CD4-positive, alpha-beta memory T cell (primary cell): ENCODE data around the gene RIN2. TPM values are rescaled to one million over a fixed set of nuclear protein-coding genes. Genes with fewer than 3 reads are reported as not detected.

Experiments used
- CTCF ChIA-PET: fragments of 350-600 bp; sonication (Branson Sonifier 250); formaldehyde crosslinking; loops from one replicate; lab custom pipeline; 2021; ENCODE audit warnings: inconsistent platforms; ENCODE audit not compliant: partially characterized antibody; lab: Charles Lee
- POLR2A ChIA-PET: fragments of 350-600 bp; sonication (Branson Sonifier 250); formaldehyde crosslinking; loops from one replicate; lab custom pipeline; 2021; ENCODE audit not compliant: partially characterized antibody; lab: Charles Lee
- DNase-seq, 5 donors: peaks; one replicate each; pipeline versions ENCODE4 v3.0.0 to v3.0.0-alpha.2; 2020 to 2022; ENCODE audit warnings: mixed read lengths in 1 of 5
- H3K27ac ChIP-seq: one replicate; pipeline ENCODE4 v1.7.0; 2013; ENCODE audit warnings: low read depth, low read length
- H3K27me3 ChIP-seq: 2 replicates; pipeline ENCODE4 v1.7.0; 2013; ENCODE audit warnings: mild to moderate bottlenecking, low read length, moderate library complexity; ENCODE audit not compliant: insufficient read depth
- H3K36me3 ChIP-seq: 2 replicates; pipeline ENCODE4 v1.7.0; 2013; ENCODE audit warnings: mild to moderate bottlenecking, low read length, moderate library complexity; ENCODE audit not compliant: insufficient read depth
- H3K4me1 ChIP-seq: 2 replicates; pipeline ENCODE4 v1.7.0; 2013; ENCODE audit warnings: mild to moderate bottlenecking, low read length, moderate library complexity; ENCODE audit not compliant: insufficient read depth
- H3K4me3 ChIP-seq, 2 donors: one replicate each; pipeline ENCODE4 v1.7.0; 2013; ENCODE audit warnings: low read length in 2 of 2, mild to moderate bottlenecking in 1 of 2
- H3K9me3 ChIP-seq, 2 donors: one replicate each; pipeline ENCODE4 v1.7.0; 2013; ENCODE audit warnings: low read length in 2 of 2, control low read depth in 1 of 2; ENCODE audit not compliant: control insufficient read depth in 1 of 2
- H3K27ac Mint-ChIP-seq, 7 donors: one replicate each; pipeline ENCODE4 v1.8.0; 2020 to 2021; ENCODE audit warnings: mixed read lengths in 7 of 7, mild to moderate bottlenecking in 6 of 7, inconsistent platforms in 3 of 7, moderate library complexity in 3 of 7
- H3K27me3 Mint-ChIP-seq, 2 donors: one replicate each; pipeline ENCODE4 v1.8.0; 2020 to 2021; ENCODE audit warnings: mixed read lengths in 2 of 2
- H3K36me3 Mint-ChIP-seq, 2 donors: one replicate each; pipeline ENCODE4 v1.8.0; 2020 to 2021; ENCODE audit warnings: mixed read lengths in 2 of 2, inconsistent platforms in 1 of 2, mild to moderate bottlenecking in 1 of 2
- H3K4me1 Mint-ChIP-seq, 4 donors: one replicate each; pipeline ENCODE4 v1.8.0; 2020 to 2021; ENCODE audit warnings: mixed read lengths in 4 of 4, mild to moderate bottlenecking in 1 of 4
- H3K4me3 Mint-ChIP-seq, 8 donors: one replicate each; pipeline ENCODE4 v1.8.0; 2020 to 2021; ENCODE audit warnings: mixed read lengths in 8 of 8, mild to moderate bottlenecking in 7 of 8, moderate library complexity in 6 of 8, inconsistent platforms in 3 of 8
- H3K9me3 Mint-ChIP-seq, 8 donors: one replicate each; pipeline ENCODE4 v1.8.0; 2020 to 2021; ENCODE audit warnings: mixed read lengths in 8 of 8, mild to moderate bottlenecking in 5 of 8, inconsistent platforms in 3 of 8, moderate library complexity in 1 of 8
- intact Hi-C: fragments of 100-400 bp; cut with micrococcal nuclease; formaldehyde crosslinking; loops from one replicate; pipeline ENCODE4 v1.15.1; 2023
- polyA plus RNA-seq, 2 donors: library from polyadenylated mRNA; unstranded; fragments of 300-500 nt; fragmentation: Illumina TruSeq; gene quantifications; one replicate each; pipeline ENCODE4 v1.2.3, GENCODE V29; 2021
- total RNA-seq, 2 experiments: library from RNA; stranded (reverse); gene quantifications; one replicate each; pipeline ENCODE4 v1.2.3, GENCODE V29; 2021

RIN2 gene
- total and polyA plus RNA-seq, 4 experiments from 2014 or later: 0.72 to 0.73 TPM; not detected in 2

DNA sequence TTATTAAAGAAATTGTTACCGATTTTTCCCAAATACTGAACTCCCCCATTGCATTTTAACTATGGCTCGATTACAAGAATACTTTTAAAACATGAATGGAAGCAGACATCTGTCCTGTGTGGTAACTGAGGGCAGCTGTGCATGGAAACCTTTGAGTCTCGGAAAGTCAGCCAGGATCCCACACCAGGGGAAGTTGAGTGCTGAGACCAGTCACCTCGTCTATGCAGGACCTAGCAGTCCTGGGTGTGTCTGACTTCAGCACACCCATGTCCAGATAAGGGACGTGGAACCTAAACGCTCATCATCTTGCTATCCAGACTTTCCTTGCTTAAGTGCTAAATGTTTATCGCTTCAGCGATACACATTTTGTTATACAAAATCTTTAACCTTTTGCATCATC, 6.1 kb downstream of the RIN2 start:
- Mint-ChIP-seq H3K9me3 (no peaks in the 10 kb centered on the region), H3K4me3 (no peak overlapping the region), H3K27ac (no peak overlapping the region), H3K27me3 (peaks cover 9 to 21% of the 10 kb centered on the region in 2 donors), H3K36me3 (no peaks in the 10 kb centered on the region), H3K4me1 (no peaks in the 10 kb centered on the region)
- H3K36me3 ChIP-seq: no peaks in the 10 kb centered on the region
- intact Hi-C loops: no loop called here
- no peaks in the 10 kb centered on the region for H3K4me1 ChIP-seq
- ChIA-PET CTCF (no interaction called here), POLR2A (no interaction called here)
- H3K4me3 ChIP-seq: no peak overlapping the region
- H3K27me3 ChIP-seq: no peaks in the 10 kb centered on the region
- H3K9me3 ChIP-seq: no peaks in the 10 kb centered on the region
- H3K27ac ChIP-seq: no peak overlapping the region
- no peak for DNase-seq

DNA sequence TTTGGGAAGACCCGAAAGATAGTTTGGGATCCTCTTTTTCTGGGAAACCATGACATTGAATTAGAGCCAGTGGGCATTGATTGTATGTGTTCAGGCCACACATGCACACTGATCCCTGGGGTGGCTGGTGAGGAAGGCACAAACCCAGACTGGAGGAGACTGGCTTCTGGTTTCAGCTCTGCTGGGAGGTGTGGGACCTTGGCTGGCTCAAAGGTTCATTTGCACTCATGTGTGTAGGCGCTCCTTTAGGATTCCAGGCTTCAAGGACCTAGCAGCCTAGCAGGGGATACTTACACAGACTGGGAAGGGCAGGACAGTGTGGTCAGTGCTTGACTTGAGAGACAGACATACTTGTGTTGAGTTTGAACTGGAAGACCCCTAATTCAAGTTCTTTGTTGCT, 7.2 kb downstream of the RIN2 start:
- DNase-seq: no peak
- H3K27ac ChIP-seq: no peak overlapping the region
- H3K9me3 Mint-ChIP-seq: no peaks in the 10 kb centered on the region
- H3K36me3 Mint-ChIP-seq: no peaks in the 10 kb centered on the region
- no peaks in the 10 kb centered on the region for H3K4me1 Mint-ChIP-seq
- CTCF ChIA-PET: no interaction called here
- intact Hi-C loops: no loop called here
- no peak overlapping the region for H3K4me3 ChIP-seq
- POLR2A ChIA-PET: no interaction called here
- no peak overlapping the region for H3K27ac Mint-ChIP-seq
- H3K4me1 ChIP-seq: no peaks in the 10 kb centered on the region
- H3K9me3 ChIP-seq: no peaks in the 10 kb centered on the region
- peaks cover 6 to 15% of the 10 kb centered on the region in 2 donors for H3K27me3 Mint-ChIP-seq
- H3K4me3 Mint-ChIP-seq: no peak overlapping the region
- no peaks in the 10 kb centered on the region for H3K27me3 ChIP-seq
- no peaks in the 10 kb centered on the region for H3K36me3 ChIP-seq

DNA sequence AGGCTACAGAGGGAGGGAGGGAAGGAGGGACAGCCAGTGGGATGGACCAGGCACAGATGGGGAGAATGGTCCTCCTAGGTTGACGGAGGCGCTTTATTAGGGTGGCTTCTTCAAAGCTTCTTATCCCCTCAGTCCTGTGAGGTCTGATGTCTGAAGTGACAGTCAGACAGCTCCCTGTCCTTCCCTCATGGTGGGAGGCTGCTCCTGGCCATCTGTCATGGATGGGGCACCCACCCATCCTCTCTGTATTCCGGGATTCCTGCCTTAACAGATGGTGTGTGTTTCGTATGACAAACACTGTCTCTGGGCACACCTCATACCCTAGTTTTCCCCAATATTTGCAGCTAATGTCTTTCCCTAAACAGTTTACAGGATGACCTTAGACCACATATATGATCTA, 7.9 kb downstream of the RIN2 start:
- Histone ChIP-seq H3K4me3 (no peak overlapping the region), H3K4me1 (no peaks in the 10 kb centered on the region), H3K36me3 (no peaks in the 10 kb centered on the region), H3K27ac (no peak overlapping the region), H3K9me3 (no peaks in the 10 kb centered on the region), H3K27me3 (no peaks in the 10 kb centered on the region)
- H3K27ac Mint-ChIP-seq: no peak overlapping the region
- no peaks in the 10 kb centered on the region for H3K9me3 Mint-ChIP-seq
- no peaks in the 10 kb centered on the region for H3K4me1 Mint-ChIP-seq
- peaks cover 2 to 15% of the 10 kb centered on the region in 2 donors for H3K27me3 Mint-ChIP-seq
- CTCF ChIA-PET: no interaction called here
- intact Hi-C loops: no loop called here
- POLR2A ChIA-PET: no interaction called here
- H3K4me3 Mint-ChIP-seq: no peak overlapping the region
- no peak for DNase-seq
- H3K36me3 Mint-ChIP-seq: no peaks in the 10 kb centered on the region

DNA sequence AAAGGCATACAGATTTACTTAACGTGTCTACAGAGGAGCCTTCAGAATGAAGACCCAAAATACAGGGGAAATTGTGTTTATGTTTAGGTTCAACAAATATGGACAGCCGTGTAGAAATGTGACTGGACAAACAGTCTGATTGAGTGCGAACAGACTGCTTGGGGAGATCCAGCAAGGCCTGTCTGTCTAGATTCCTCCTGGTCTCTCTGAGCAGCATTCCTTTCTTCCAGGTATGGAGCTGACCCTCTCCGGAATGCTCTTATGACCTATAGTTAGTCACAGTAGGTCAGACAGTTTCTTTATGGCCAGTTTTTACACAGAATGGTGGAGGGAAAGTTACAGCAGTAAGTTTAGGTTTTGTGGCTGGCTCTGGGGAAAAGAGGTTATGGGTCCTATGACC, 9.0 kb downstream of the RIN2 start:
- Histone ChIP-seq H3K4me3 (no peak overlapping the region), H3K36me3 (no peaks in the 10 kb centered on the region), H3K9me3 (no peaks in the 10 kb centered on the region), H3K27me3 (no peaks in the 10 kb centered on the region), H3K27ac (no peak overlapping the region), H3K4me1 (no peaks in the 10 kb centered on the region)
- H3K36me3 Mint-ChIP-seq: no peaks in the 10 kb centered on the region
- DNase-seq: no peak
- H3K4me1 Mint-ChIP-seq: no peaks in the 10 kb centered on the region
- CTCF ChIA-PET: no interaction called here
- no peak overlapping the region for H3K27ac Mint-ChIP-seq
- POLR2A ChIA-PET: no interaction called here
- peaks cover 8 to 9% of the 10 kb centered on the region in 2 donors for H3K27me3 Mint-ChIP-seq
- intact Hi-C loops: no loop called here
- H3K4me3 Mint-ChIP-seq: no peak overlapping the region
- H3K9me3 Mint-ChIP-seq: peaks cover 0 to 2% (median 0%) of the 10 kb centered on the region in 8 donors

DNA sequence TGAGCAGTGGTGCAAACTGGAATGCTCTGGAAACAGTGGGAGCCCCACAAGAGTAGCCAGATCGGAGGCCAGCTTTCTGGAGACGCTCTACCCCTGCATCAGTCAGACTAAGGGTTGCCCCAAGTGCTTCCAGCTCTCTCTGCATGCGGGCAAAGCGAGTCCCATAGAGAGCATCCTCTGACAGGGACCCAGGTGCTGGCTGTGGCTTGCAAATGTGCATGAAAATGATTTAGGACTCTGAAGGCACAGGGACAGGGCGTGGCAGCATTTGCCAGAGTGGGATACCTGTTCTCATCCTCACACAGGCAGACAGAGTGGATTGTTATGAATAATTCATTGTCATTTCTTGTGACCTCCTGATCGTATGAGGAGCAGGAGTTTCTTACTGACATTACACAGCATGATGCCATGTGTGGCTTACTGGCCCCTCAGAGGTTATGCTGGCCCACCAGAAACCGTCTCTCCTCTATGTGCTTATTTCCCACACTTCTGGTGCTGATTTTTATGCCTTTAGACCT, 10.3 kb downstream of the RIN2 start:
- no peak for DNase-seq
- Mint-ChIP-seq H3K9me3 (peaks cover 0 to 2% (median 0%) of the 10 kb centered on the region in 8 donors), H3K4me3 (no peak overlapping the region), H3K27ac (no peak overlapping the region), H3K4me1 (no peaks in the 10 kb centered on the region), H3K36me3 (no peaks in the 10 kb centered on the region), H3K27me3 (peaks cover 7 to 8% of the 10 kb centered on the region in 2 donors)
- H3K36me3 ChIP-seq: no peaks in the 10 kb centered on the region
- intact Hi-C loops: no loop called here
- no peaks in the 10 kb centered on the region for H3K9me3 ChIP-seq
- H3K27me3 ChIP-seq: no peaks in the 10 kb centered on the region
- H3K4me1 ChIP-seq: no peaks in the 10 kb centered on the region
- H3K27ac ChIP-seq: no peak overlapping the region
- POLR2A ChIA-PET: no interaction called here
- CTCF ChIA-PET: interaction anchor here (3.3 kb wide), 1 partner anchor 11 kb away, joined by 10 read pairs; no protein-coding TSS in a partner anchor
- no peak overlapping the region for H3K4me3 ChIP-seq

DNA sequence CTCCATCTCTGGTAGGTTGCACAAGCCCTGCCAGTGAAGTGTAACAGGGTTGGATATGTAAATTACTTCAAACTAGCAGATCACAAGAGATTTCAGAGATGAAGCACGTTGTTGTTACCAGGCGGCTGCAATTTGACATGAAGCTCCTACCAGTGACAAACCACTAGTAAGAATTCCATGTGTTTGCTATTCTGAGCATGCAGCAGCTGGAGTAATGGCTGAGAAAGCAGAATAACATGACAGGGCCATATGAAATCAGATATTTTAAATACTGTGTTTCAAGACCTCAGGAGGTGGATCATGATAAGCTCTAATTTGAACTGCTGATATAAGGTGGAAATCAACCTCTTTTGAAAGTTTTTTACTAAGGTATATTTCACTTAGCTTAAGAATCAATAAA, 11.4 kb downstream of the RIN2 start:
- peaks cover 7 to 11% of the 10 kb centered on the region in 2 donors for H3K27me3 Mint-ChIP-seq

DNA sequence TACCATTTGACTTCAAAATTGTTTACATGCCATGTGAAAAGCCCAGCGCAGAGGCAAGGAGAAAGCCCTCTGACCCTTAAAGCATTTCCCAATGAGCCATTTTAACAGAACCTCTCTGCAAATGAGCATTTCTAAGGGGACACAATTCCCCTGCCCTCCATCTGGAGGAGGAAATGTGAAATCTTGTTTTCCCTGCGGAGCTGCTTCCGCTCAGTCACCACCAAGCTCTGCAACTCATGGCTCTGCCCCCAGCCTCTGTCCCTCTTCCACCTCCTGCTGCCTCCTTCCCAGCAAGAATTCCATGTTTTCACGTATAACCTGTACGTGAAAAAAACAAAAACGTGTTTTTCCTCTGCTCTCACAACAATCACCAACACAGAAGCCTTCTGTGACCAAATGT, 12.3 kb downstream of the RIN2 start:
- Histone ChIP-seq H3K27me3 (no peaks in the 10 kb centered on the region), H3K4me1 (no peaks in the 10 kb centered on the region), H3K36me3 (no peaks in the 10 kb centered on the region), H3K9me3 (no peaks in the 10 kb centered on the region), H3K27ac (no peak overlapping the region), H3K4me3 (no peak overlapping the region)
- CTCF ChIA-PET: interaction anchor here (3.3 kb wide), 1 partner anchor 9 kb away, joined by 10 read pairs; no protein-coding TSS in a partner anchor
- H3K27me3 Mint-ChIP-seq: peaks cover 7 to 10% of the 10 kb centered on the region in 2 donors
- no peak overlapping the region for H3K4me3 Mint-ChIP-seq
- H3K4me1 Mint-ChIP-seq: no peaks in the 10 kb centered on the region
- DNase-seq: no peak
- H3K27ac Mint-ChIP-seq: no peak overlapping the region
- POLR2A ChIA-PET: no interaction called here
- peaks cover 0 to 3% (median 0%) of the 10 kb centered on the region in 8 donors for H3K9me3 Mint-ChIP-seq
- H3K36me3 Mint-ChIP-seq: no peaks in the 10 kb centered on the region
- intact Hi-C loops: no loop called here

More for the DNA sequence above, 11.4 kb downstream of the RIN2 start:
- ChIA-PET CTCF (interaction anchor here (3.3 kb wide), 1 partner anchor 10 kb away, joined by 10 read pairs; no protein-coding TSS in a partner anchor), POLR2A (no interaction called here)
- peaks cover 0 to 3% (median 0%) of the 10 kb centered on the region in 8 donors for H3K9me3 Mint-ChIP-seq
- no peak overlapping the region for H3K4me3 Mint-ChIP-seq
- Histone ChIP-seq H3K9me3 (no peaks in the 10 kb centered on the region), H3K4me3 (no peak overlapping the region), H3K27me3 (no peaks in the 10 kb centered on the region), H3K4me1 (no peaks in the 10 kb centered on the region), H3K27ac (no peak overlapping the region), H3K36me3 (no peaks in the 10 kb centered on the region)
- intact Hi-C loops: no loop called here
- DNase-seq: no peak
- H3K36me3 Mint-ChIP-seq: no peaks in the 10 kb centered on the region
- H3K4me1 Mint-ChIP-seq: no peaks in the 10 kb centered on the region
- H3K27ac Mint-ChIP-seq: no peak overlapping the region
